Activated CD8-positive, alpha-beta memory T cell treated with anti-CD3 and anti-CD28 coated beads for 1 hour (primary cell): ENCODE measurements around the gene PRSS2.
"Not testable (repeated sequence)": the region's sequence is repeated elsewhere in the genome, so short reads cannot be mapped to it uniquely, and the experiment has no call there.

ENCODE experiments used
- DNase-seq, 2 donors: peaks; one replicate each; pipeline ENCODE4 v3.0.0-alpha.2; 2020; ENCODE audit warnings: low read depth in 1 of 2; ENCODE audit errors: extremely low read depth in 1 of 2

PRSS2 gene

GRCh38 chr7:142770661-142771352 lies at the start of gene PRSS2:
TSS of gene PRSS2 (plus strand) at chr7:142770970. CDS start at chr7:142770983, 13 bp downstream.
- no peak for DNase-seq

DNA sequence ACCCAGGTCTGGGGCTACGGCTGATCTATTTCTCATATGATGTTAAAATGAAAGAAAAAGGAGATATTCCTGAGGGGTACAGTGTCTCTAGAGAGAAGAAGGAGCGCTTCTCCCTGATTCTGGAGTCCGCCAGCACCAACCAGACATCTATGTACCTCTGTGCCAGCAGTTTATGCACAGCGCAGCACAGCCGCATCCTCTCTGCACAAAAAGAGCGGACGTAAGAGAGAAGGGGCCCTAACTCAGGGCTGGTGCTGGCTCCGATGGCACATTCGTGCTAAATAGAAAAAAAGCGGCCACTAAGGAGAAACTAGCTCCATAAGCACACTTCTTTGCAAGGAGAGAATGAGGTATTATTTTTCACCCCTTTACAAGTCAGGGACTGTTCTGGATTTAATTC lies 49.8 kb upstream of the PRSS2 start:
- no peak for DNase-seq

GRCh38 chr7:142722248-142722794 lies 48.4 kb upstream of the PRSS2 start:
- DNase-seq: no peak

DNA sequence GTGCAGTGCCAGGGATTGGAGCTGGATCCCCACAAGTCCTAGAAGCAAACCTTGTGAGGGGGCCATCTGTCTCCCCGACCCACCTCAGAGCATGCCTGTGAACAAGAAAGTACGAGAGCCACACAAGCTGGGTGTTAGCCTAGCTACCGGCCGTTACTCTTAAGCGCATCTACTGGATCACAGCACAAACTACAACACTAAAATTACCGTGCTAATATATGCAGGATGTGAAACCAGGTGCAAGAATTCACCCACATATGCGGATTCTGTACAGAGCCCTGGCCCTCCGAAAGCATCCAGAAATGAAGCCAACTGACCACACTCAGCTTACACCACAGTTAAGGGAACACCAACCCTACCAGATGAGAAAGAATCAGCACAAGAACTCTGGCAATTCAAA lies 37.5 kb upstream of the PRSS2 start:
- DNase-seq: no peak

- no peak for DNase-seq
Observed at GRCh38 chr7:142739923-142740492, 30.8 kb upstream of the PRSS2 start.

DNA sequence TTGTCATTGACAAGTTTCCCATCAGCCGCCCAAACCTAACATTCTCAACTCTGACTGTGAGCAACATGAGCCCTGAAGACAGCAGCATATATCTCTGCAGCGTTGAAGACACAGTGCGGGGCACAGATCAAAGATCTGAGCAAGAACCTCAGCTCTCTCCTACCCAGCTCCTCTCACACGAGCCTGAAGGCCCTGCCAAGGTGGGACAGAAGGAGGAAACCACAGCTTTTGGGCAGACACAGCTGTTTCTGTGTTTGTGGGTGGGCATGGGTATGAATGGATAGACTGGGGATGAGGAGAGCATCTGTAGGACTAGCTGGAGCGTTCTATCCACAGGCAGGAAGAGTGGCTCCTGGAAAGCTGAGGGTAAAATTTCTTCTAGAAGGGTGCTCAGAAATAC lies 30.0 kb upstream of the PRSS2 start:
- no peak for DNase-seq

- DNase-seq: not testable (repeated sequence)
Observed at GRCh38 chr7:142741932-142742331, 28.8 kb upstream of the PRSS2 start.

- DNase-seq: no peak
Observed at GRCh38 chr7:142745091-142745635, 25.6 kb upstream of the PRSS2 start.

- DNase-seq: no peak
Observed at GRCh38 chr7:142745745-142746144, 25.0 kb upstream of the PRSS2 start.

DNA sequence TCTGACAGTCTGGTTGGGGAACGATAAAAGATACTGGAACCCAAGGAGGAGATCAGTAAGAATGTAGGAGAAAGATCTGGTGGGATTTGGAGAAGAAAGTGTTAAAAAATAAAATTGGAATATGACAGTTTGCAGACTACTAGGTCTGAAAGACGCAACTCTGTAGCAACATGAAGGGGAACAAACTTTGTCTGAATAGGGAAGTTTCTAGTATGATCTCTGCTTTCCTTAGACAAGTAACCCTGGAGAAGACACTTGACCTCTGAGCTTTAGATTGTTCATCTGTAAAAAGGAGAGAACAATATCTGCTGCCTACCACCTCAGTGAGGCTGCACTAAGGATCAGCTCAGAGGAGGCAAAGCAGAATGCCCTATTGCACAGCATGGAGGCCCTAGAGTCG lies 24.5 kb upstream of the PRSS2 start:
- DNase-seq: no peak

DNA sequence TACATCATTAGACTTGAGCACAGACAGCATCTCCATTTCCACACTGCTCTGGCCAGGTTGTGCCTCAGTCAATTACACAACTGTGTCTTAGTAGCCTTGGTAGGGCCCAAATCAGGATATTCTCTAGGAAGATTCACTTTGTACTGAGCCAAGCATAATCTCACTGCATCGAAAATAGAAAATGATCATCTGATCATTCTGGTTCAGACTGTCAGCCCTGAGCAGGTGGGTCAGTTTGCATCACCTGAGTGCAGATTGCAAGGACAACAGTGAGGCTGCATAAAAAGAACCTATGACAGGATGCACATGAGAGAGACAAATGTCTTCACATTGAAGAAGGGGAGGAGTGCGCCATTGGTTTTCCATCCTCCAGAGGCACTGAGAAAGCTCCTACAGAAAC lies 22.4 kb upstream of the PRSS2 start:
- not testable (repeated sequence) for DNase-seq

DNA sequence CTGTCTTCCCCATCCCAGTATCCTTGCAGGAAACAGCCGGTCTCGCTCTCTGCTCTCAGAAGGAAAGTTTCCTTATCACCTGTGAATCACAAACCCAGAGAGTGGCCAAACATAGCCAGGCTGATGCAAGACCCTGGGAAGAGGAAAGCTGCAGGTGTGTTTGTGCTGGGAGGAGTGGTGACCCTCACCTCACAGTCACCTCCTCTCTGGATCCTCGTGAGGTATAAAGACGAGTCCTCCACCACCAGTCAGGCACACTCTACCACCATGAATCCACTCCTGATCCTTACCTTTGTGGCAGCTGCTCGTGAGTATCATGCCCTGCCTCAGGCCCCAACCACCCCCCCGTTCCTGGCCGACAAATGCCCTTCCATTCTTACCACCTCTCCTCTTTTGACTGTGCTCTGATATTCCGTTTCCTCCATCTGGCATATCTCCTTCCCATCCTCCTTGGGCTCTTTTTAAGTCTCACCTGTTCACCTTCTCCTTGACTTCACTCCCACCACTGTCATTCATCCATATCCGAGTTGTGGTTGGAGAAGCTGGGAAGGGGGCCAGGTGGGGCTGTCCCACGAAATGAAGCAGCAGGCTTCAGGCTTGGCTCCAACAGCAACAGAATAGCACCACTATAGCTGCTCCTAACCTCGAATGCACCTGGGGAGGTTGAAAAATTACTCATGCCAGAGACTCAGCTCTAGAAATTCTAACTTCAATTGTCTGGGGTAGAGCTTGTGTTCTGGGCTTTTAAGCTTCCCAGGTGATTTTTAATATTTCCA lies 21.4 kb upstream of the PRSS2 start, which contains the start of gene PRSS1:
TSS of gene PRSS1 (plus strand) at position 255 of the 776 bp plus-strand sequence. CDS start at position 268, 13 bp downstream.
- DNase-seq: no peak

DNA sequence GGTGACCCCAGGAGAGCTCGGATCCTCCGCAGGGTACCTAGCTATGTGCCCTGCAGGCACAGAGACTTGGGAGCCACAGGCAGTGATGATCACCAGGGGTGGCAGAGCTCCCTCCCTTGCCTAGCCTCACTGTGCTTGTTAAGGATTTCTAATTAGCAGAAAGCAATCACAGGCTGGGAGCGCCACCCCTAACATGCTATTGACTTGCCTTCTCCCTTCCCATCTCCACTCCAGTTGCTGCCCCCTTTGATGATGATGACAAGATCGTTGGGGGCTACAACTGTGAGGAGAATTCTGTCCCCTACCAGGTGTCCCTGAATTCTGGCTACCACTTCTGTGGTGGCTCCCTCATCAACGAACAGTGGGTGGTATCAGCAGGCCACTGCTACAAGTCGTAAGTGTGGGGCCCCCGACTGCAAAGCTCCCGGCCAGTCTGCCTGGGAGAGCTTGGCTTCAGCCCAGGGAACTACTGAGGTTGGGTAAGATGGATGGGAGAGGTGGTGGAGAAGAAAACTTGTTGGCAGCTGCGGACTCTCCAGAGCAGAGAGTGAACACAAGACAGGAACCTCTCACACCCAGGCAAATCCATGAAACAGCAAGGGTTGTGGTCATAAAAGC lies 20.3 kb upstream of the PRSS2 start:
- DNase-seq: no peak

- DNase-seq: not testable (repeated sequence)
Observed at GRCh38 chr7:142751526-142752175, 19.1 kb upstream of the PRSS2 start.

GRCh38 chr7:142752376-142753225 lies 18.2 kb upstream of the PRSS2 start:
- DNase-seq: no peak

GRCh38 chr7:142753366-142753765 lies 17.4 kb upstream of the PRSS2 start:
- no peak for DNase-seq

DNA sequence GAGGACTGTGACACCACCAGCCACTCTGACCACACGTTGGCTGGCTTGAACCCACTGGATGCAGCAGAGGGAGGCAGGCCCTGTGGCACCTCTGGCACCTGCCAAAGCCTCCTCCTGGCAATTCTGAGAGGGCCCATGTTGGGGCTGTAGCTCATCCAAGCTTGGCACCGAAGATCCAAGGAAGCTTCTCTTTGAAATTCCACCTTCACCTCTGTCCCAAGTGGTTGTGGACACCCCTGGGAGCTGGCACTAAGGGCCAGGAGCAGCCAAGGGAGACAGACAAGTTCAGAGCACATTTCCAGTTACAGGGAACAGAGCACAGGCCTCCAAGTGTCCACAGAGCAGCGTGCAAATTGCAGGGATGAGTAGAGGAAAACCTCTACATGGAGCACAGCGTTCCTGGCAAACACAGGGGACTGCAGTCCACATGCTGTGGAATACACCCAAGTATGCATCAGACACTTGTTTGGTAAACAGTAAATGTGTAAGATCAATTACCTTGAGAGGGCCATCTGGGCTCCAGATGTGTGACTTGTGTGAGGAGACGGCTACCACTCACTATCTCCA lies 16.8 kb upstream of the PRSS2 start:
- DNase-seq: not testable (repeated sequence)

DNA sequence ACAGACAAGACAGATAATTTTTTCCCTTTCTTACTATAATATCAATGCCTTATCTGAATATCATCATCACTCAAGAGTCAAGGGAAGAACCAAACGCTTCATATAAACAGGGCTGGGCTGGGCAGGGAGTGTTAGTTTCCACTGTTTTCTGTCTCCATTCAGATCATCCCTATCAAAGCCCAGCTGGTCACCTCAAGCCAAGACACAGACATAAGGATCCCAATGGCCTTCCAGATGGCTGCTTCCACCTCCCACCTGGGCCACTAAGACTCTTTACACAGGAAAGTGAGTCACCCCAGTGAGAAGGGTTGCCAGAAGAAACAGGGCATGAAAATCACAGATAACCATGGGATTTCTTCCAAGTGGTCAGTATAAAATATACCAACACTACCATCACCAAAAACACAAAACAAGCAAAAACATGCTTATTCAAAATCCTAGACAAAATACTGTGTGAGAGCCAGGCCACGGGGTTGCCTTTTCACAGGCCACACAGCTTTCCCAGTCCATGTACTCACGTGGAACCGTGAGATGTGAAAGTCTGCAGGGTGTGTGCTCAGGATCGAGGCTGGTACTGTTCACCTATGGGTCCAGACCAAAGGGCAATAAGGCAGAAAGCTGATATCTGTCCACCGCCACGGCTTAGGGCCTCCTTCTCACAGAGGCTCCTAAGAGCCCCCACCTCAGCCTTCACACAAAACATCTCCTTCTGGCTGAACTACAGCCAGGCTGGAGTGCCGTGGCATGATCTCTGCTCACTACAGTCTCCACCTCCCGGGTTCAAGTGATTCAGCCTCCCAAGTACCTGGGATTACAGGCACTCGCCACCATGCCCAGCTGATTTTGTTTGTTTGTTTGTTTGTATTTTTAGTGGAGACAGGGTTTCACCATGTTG lies 15.8 kb upstream of the PRSS2 start:
- DNase-seq: no peak
